Cortex of kidney (tissue), 1 donor: ENCODE data around the gene STXBP1.
"Not testable (repeated sequence)": the region's sequence is repeated elsewhere in the genome, so short reads cannot be mapped to it uniquely, and the experiment has no call there.

Experiments used
- DNase-seq: peaks from one replicate; lab custom pipeline; 2025; lab: John Stamatoyannopoulos, UW

The STXBP1 gene

GRCh38 chr9:127578627-127578951 lies 33.5 kb upstream of the STXBP1 start:
- DNase-seq: no peak

- no peak for DNase-seq
Observed at GRCh38 chr9:127578952-127579853, 32.9 kb upstream of the STXBP1 start.

GRCh38 chr9:127580366-127580765 lies 31.7 kb upstream of the STXBP1 start:
- no peak for DNase-seq

- no peak for DNase-seq
Observed at GRCh38 chr9:127580879-127581475, 31.1 kb upstream of the STXBP1 start.

GRCh38 chr9:127584474-127584805 lies 27.6 kb upstream of the STXBP1 start:
- not testable (repeated sequence) for DNase-seq

GRCh38 chr9:127585161-127585819 lies 26.8 kb upstream of the STXBP1 start:
- DNase-seq: no peak

- DNase-seq: no peak
Observed at GRCh38 chr9:127586096-127586495, 26.0 kb upstream of the STXBP1 start.

- no peak for DNase-seq
Observed at GRCh38 chr9:127586537-127586936, 25.5 kb upstream of the STXBP1 start.

- no peak for DNase-seq
Observed at GRCh38 chr9:127587966-127588365, 24.1 kb upstream of the STXBP1 start.

- DNase-seq: no peak
Observed at GRCh38 chr9:127588740-127589506, 23.2 kb upstream of the STXBP1 start.

GRCh38 chr9:127589955-127590370 lies 22.1 kb upstream of the STXBP1 start:
- DNase-seq: no peak

GRCh38 chr9:127595611-127596010 lies 16.5 kb upstream of the STXBP1 start:
- no peak for DNase-seq

GRCh38 chr9:127598839-127599549 lies 13.1 kb upstream of the STXBP1 start:
- no peak for DNase-seq

GRCh38 chr9:127599550-127599891 lies 12.6 kb upstream of the STXBP1 start:
- DNase-seq: no peak

- DNase-seq: no peak
Observed at GRCh38 chr9:127603226-127603625, 8.9 kb upstream of the STXBP1 start.

- DNase-seq: no peak
Observed at GRCh38 chr9:127606043-127606442, 6.0 kb upstream of the STXBP1 start.

- no peak for DNase-seq
Observed at GRCh38 chr9:127608104-127608966, 3.7 kb upstream of the STXBP1 start.

- no peak for DNase-seq
Observed at GRCh38 chr9:127611603-127611898, 526 bp upstream of the STXBP1 start.

- DNase-seq: no peak
Observed at GRCh38 chr9:127612939-127613582, 984 bp downstream of the STXBP1 start.

- DNase-seq: no peak
Observed at GRCh38 chr9:127613583-127613954, 1.5 kb downstream of the STXBP1 start.

GRCh38 chr9:127614961-127615360 lies 2.9 kb downstream of the STXBP1 start:
- no peak for DNase-seq
